Stimulated activated CD8-positive, alpha-beta memory T cell treated with anti-CD3 and anti-CD28 coated beads, Interleukin-7, amount 100 ng/mL, for 48 hours (primary cell): Measurements from ENCODE around the gene ZFYVE21.
A peak's percentile ranks its signal among the peaks of the same experiment; 100 is the strongest.

Experiments used
- DNase-seq, 2 donors: peaks; one replicate each; pipeline ENCODE4 v3.0.0-alpha.2; 2020; ENCODE audit warnings: low read depth in 1 of 2; ENCODE audit errors: extremely low read depth in 1 of 2

Gene ZFYVE21

DNA sequence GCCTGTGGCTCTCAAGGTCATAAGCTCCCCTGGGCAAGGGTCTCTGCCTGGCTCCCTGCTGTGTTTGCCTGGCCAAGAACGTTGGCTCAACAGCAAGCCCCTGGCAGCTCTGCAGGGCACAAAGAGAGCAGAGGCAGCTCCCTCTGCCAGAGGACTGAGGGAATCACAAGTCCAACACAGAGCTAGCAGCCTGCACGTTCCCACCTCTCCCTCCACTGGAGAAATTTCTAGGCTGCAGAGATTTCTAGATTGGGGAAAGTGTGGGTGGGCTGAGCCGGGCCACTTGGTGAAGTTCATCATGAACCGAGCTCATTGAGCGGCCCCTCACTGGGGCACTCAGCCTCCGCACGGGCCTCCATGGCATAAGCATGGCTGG lies 19.8 kb downstream of the ZFYVE21 start:
- DNase-seq = no peak

DNA sequence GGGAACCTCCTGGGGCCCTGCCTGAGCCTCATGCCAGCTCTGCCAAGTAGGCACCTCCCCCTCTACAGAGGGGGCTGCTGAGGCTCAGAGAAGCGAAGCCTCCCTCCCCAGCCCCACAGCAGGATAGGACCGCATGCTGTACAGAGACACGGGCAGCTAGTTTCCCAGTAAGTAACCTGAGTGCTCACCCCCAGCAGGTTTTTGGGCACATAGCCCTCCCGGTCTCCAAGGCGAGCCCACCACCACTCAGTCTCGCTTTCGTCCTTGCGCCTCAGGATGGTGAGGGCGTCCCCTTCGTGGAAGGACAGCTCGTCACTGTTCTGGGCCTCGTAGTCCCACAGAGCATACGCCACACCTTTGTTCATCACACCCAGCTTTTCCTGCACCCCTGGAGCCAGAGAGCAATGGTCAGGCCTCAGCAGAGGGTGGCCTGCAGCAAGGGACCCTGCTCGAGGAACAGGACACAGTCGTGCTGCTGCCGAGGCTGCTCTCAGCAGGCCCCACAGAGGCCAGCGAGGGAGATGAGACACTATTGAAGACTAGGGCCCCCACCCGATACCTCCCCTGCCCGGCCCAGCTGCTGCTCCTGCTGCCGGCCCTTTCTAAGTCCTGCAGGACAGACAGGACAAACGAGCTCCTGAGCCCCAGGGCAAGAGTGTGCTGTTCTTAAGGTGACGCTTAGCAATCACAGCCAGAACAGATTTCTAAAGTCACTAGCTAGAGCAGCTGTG lies 20.4 kb downstream of the ZFYVE21 start:
- no peak for DNase-seq

DNA sequence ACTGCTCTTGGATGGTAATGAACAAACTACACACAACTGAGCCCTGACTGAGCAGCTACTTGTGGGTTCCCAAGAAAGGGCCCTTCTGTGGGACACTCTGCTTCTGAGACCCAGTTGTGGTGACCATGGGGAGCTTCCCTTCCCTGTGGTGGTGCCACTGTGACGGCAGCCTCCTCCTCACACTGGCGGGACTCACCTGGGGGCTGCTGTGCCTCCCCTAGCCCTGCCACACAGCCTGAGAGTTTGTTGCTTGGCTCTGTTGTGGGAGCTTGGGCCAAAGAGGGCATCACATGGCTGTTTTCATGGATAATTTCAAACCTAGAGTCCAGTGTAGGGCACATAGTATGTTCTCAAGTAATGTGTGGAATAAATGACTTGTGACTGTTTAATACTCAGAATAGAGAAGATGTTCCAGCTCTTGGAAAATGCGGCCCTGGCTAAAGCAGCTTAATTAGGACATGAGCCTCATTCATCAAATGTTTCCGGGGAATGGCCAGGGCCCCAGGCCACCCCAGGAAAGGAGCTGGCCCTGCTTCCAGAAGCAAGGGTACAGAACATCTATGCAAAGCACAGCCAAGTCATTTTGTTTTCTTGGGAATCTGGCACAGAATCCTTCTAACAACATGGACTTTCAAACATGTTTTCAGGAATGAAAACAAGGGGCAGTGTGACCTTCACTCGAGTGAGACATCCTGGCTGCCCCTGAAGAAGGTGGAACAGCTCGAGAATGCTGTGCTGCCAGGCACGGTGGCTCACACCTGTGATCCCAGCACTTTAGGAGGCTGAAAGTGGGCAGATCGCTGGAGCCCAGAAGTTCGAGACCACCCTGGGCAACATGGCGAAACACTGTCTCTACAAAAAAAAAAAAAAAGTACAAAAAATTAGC lies 21.2 kb downstream of the ZFYVE21 start:
- DNase-seq = no peak

DNA sequence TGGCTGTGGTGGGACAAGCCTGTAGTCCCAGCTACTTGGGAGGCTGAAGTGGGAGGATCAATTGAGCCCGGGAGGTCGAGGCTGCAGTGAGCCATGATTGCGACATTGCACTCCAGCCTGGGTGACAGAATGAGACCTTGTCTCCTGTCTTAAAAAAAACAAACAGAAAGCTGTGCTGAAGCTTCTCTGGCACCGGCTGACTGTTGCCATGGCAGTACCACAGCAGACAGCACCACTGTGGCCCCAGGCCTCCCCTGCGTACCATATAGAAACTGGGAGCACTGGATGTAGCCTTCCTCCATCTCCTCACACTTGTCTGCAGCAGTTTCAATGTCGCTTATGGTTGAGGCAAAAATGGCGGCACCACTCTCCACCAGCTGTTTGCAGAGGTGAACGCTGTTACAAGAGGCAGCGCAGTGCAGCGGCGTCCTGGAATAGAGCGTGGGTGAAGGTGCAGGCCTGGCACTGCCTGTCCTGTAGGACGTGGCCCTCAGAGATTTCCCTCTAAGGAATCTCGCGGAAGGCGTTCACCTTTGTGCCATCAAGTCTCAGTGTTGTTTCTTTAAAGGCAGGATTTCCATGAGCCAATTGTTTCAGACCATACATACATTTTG lies 21.9 kb downstream of the ZFYVE21 start:
- DNase-seq = no peak

DNA sequence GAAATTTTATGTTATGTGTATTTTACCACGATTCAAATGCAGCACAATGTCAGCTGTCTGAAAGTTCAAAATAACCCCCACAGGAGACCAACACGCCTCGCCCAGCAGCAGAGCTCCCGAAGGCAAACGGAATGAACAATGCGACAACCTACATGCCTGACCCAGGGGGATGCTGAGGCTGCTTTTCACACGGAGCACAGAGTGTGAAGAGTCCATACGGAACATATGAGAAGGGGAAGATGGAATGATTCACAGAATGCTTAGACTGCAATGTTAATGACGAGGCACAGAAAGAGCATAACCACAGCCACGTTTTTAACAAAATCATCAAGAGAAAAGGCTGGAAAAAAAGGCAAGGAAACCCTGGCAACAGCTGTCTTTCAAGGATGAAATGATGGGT lies 22.6 kb downstream of the ZFYVE21 start:
- DNase-seq = no peak

DNA sequence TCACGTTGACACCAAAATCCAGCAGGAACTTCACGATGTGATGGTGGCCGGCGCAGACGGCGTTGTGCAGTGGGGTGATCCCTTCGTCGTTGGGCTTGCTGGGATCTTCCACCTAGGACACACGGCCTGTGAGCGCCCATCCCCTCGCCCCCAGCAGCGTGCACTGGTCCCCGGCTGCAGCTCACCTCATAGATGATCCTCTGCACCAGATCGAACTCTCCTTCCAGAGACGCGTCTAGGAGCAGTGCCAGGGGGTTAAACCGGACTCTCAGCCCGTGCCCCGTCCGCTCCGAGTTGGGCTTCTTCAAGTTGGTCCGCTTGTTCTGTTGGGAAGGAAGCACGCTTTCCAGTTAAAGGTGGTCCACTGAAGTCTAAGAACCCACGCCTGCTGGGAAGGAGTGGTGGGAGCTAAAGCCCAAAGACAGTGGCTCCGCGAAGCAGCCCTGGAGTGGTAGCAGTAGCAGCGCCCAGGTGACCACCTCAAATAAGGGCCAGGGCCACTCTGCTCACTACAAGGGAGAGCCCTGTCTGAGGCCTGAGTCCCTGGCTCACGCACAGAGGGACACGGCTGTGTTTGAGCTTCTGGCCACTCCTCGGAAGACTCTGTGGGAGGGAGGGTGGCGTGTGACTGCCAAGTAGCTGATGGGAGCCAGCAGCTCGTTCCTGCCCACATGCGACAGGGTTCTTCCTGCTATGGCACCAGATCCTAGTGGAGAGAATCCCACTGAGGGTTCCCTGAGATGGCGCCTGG lies 23.3 kb downstream of the ZFYVE21 start:
- DNase-seq = no peak

DNA sequence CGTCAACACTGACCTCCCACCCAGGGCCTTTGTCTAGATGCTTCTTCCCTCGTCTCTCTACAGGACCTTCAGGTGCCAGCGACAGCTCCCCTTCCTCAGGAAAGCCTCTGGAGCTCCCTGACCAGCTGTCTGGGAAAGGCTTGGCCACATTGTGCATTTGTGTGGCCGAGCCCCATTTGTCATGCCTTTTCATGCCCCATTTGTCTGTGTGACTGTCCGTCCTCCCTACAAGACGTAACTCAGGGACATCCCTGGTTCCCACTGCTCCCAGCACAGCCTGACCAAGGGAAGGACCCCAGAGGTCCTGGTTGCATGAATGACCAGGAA lies 23.8 kb downstream of the ZFYVE21 start:
- DNase-seq = no peak

DNA sequence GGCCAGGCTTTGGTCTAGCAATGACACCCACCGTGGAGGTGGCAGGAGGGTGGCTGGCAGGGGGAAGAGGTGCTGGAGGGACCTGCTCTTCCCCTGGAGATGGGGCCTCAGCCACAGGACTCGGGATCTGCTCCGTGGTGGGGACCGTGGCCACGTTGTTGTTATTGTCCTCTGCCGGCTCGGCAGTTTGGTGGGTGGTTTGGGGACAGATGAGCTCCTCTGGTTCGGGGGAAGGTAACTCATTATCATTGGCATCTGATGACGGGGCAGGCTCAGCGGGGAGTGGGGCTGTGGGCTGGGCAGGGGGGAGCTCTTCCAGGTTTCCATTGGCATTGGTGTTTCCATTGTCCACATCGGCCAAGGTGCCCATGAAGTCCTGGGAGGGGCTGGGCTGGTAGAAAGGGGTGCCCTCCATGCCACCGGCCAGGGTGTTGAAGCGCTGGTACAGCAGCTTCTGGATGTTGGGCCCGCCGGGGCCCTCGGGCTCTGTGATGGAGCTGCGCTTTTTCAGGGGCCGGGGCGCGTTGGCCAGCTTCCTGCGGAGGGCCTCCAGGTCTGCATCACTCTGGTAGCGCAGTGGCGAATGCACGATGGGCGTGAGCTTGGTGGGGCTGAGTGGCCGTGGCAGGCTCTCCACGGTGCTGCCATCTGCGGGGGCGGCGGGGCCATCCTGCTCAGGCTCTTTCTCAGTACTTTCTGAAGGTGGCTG lies 24.3 kb downstream of the ZFYVE21 start:
- no peak for DNase-seq

DNA sequence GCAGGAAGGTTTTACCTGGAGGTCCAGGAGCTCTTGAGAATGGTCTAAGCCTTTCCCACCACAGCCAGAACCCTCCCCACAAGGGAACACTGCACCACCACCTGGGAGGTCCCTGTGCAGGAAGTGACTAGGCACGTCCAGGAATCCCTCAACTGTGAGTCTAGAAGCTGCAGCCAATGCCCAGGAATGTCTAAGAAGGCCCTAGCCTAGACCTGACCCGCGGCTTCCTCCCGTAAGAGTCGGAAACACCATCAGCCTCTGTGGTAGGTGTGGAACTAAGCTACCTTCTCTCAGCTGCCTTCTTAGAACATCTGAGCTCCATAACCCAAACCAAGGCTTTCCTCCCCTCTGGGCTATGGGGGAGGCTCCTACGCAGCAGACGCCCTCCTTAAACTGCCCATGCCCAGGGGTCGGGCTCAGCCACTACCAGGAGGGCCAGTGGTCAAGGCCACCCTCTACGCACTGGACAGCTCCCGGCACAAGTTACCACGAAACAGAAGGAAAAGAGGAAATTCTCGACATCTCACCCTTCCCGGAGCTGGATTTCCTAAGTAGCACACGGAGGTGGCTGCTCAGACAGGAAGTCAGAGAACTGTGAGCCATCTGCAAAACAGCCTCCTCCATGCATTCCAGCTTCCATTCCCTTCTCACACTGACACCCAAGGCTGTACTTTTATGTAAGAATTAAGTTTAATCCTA lies 25.5 kb downstream of the ZFYVE21 start:
- DNase-seq = no peak

DNA sequence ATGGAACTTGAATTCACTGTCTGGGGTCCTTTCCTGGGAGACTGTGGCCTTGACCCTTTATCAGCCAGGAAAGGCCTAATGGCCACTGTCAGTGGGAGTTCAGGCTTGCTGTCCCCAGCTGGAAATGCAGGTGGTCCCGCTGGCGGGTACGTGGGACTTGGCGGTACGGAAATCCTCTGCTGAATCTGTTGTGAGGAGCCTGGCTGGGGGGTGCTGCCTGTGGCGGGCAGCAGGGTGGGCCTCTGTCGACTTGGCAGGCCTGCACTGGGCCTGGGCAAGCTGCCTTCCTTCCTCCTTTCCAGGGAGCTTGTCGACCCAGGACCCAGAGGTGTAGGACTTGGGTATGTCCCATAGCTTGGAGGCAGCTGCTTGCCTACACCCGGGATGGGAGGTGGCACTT lies 26.3 kb downstream of the ZFYVE21 start:
- no peak for DNase-seq

DNA sequence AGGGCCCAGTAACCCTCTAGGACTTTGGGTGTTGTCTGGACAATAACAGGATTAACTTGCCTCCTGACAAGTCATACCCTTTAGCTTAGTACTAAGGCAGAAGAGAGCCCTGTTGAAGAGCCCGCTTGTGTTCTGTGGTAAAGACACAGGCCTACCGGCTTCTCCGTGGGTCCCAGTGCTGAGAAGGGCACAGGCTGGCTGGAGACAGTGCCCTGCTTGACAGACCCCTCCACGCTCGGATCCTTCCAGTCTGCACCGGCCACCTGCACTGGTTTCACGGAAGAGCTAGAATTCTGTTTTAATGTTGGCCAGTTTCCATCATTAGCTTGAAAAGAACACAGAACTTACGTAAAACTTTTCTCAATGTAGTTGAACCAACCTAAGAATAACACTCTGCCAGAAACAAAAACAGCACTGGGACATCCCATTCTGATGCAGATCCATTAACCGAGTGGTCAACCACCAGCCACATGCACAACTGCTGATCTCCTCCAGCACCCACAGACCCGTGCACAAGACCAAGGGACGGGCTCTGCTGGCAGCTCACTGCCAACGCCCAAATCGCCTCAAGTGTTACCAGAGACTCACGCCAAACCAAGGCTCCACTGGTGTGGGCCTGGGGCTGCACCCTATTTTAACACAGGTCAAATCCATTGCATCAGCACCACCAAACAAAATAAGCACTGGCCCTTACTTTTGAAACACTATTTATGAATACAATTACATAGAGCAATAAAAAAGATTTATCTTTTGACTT lies 27.1 kb downstream of the ZFYVE21 start:
- DNase-seq = no peak

DNA sequence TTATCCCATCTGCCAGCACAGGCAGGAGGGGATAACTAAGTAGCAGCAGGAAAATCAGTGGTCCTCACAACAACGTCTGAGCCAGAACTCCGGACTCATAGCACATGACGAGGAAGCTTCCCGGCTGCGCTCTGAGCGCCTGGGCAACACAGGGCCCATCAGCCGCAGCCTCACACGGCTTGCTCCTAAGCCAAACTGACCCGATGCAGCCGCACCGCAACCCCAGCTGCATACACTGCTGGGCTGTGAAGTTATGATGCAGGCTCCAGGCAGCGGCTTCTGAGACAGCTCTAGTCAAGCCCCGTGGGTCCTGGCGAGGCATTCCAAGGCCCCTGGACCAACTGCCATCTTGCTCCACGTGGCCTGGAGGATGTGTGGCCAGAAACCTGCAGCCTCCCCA lies 28.1 kb downstream of the ZFYVE21 start:
- DNase-seq = no peak

DNA sequence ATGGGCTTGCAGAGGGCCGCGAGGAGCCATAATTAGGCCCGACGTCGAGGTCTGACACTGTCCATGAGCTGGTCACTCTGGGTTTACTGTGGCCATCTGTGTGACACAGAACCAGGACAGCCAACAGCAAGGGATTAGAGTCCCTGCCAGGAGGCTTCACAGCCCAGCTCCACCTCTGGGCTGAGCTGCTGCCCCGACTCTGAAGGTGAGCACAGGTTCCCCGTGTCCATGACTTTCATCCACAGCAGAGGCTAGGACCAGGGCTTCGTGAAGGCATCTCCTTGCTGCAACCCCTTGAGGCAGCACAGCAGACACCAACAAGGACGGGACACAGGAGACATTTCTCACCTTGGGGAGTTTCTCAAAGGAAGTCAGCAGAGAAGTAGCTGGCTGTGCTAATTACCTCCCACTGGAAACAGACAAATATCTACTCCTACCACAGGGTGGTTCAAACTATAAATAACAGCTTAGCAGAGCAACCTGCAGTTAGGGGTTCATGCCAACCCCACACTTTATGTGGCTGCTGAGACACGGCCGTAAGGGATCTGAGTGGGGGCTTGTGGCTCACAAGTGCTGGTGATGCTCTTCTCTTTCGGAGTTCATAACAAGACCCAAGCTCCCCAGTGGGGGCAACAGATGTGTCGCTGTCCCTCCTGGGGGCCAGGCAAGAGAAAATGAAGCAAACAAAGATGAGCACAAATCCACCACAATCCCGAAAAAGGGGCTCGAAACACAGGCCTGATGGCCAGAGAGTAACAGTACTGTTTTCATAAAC lies 29.2 kb downstream of the ZFYVE21 start:
- DNase-seq = no peak

DNA sequence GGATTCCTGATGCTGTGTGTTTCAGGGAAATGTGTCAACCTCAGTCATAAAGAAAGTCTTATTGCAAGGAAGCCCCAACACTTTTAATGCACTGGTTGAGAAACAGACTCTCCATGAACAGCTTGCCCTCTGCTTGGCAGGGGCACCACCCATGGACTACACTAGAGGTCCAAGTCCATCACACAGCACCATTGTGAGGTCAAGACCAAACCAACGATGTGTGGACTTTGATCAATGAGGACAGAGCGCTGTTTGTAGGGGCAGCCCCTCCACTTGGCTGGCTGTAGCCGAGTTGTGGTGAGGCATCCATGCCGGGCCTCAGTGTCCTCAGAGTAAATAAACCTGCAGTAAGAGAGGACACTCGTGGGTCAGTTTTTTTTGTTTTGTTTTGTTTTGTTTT lies 29.8 kb downstream of the ZFYVE21 start:
- DNase-seq = no peak

DNA sequence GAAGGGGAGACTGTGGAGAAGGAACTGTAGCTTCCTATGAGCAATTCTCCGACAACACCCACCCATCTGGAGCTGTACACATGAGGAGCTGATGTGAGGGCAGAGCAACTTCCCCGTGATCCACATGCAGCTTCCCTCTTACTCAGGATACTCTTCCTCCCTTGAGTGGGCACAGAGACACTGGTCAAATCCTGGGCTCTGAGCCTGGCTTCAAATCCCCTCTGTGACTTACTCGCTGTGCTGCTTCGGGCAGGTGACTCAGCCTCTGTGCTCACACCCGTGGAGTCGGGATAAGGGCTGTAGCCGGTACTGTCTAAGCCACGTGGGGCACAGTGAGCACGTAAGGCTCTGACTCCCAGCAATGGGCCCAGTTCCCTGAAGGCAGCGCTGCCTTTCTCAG lies 31.1 kb downstream of the ZFYVE21 start:
- no peak for DNase-seq

DNA sequence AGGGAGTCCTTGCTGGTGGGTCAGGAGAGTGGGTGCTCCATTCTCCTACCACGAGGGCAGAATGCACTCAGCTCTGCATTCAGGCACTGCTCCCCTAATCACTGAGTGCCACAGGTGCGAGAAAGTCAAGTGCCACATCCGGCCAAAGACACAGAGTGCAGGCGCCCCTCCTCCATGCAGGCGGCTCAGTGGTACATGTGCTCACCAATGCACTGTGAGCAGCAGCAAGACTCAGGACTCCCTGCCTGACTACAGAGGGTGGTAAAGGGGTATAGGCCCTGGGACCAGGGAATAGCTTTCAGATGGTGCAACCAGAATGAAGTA lies 32.9 kb downstream of the ZFYVE21 start:
- peak; percentile 22 to 41 for DNase-seq

DNA sequence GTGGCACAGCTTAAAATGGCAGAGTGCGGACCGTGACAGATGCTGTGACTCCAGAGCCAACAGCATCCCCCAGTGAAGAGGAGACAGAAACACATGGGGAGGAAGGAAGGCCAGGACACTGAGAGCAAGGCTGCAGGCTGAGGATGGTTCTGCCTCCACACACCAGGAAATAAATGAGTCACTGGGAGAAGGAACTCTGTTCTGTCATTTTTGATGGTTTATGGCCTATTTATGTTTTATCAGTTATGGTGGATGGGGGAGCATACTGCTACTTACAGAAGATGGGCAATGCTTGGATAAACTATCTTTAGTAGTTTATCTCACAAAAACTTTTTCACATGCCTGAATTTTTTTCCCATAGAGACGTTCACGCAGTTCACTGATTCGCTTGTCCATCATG lies 33.8 kb downstream of the ZFYVE21 start:
- no peak for DNase-seq

DNA sequence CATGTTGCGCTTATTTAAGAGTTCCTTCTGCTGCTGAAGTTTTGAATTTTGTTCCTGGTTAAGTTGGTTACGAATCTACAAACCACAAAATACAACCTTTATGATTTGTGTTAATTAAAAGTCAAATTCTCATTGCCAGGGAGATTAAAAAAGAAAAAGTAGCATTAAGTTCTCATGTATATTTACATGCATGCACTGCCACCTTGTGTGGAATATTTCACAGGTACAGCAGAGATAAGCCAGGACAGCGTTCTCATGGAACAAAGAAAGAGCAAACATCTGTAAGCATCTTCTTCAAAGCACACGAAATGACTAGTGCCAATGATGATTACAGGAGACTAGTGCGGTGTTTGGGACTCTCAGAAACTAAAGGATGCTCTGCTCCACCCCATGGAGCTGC lies 34.2 kb downstream of the ZFYVE21 start:
- no peak for DNase-seq

DNA sequence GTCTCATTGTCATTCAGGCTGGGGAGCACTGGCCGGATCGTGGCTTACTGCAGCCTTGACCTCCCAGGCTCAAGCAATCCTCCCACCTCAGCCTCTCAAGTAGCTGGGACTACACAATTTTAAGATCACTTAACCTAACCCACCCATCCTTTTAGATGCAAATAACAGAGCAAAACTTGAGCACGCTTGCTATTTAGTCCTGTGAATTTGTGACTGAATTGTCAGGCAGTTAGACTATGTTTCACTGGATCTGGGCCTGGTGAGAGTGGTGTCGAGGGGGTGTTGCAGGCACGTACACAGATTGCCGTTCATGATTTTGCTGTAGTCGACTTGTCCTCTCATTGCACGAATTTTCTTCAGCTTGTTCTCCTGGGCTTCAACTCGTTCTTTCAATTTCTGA lies 38.2 kb downstream of the ZFYVE21 start:
- no peak for DNase-seq
